Left lung (tissue), 10 donors: ENCODE measurements around the gene GABRR3. TPM values are rescaled to one million over a fixed set of nuclear protein-coding genes. Genes with fewer than 3 reads are reported as not detected.

Experiments
- ATAC-seq: fragments of 200-7000 bp; cut with Tn5 transposase; one replicate; pipeline ENCODE4 v1.9.1; 2020; ENCODE audit warnings: moderate library complexity
- DNase-seq, 4 donors: peaks; one replicate each; pipeline ENCODE4 v3.0.0-alpha.2; 2013 to 2020
- H3K27ac ChIP-seq, 2 donors: fragments of 200-600 bp; sonication (generic) in 1 of 2; one replicate each; pipeline versions ENCODE4 v1.5.0 to v1.8.0; 2020 to 2021
- H3K27me3 ChIP-seq, 2 donors: fragments of 200-600 bp; sonication (generic) in 1 of 2; one replicate each; pipeline versions ENCODE4 v1.5.0 to v1.8.0; 2020 to 2021
- H3K36me3 ChIP-seq, 2 donors: fragments of 200-600 bp; sonication (generic) in 1 of 2; one replicate each; pipeline versions ENCODE4 v1.5.0 to v1.8.0; 2020 to 2021
- H3K4me1 ChIP-seq, 2 donors: fragments of 200-600 bp; one replicate each; pipeline ENCODE4 v1.8.0; 2021
- H3K4me3 ChIP-seq, 2 donors: fragments of 200-600 bp; sonication (generic) in 1 of 2; one replicate each; pipeline versions ENCODE4 v1.5.0 to v1.8.0; 2020 to 2021; ENCODE audit warnings: mild to moderate bottlenecking in 1 of 2
- H3K9me3 ChIP-seq, 2 donors: fragments of 200-600 bp; sonication (generic) in 1 of 2; one replicate each; pipeline versions ENCODE4 v1.5.0 to v1.8.0; 2020 to 2021
- intact Hi-C, 2 donors: fragments of 100-400 bp; cut with DNase I; formaldehyde crosslinking; loops; one replicate each; pipeline versions ENCODE4 v1.11.2 to v1.14.2; 2022
- polyA plus RNA-seq, 6 donors: library from polyadenylated mRNA; unstranded; fragments of 120-200 nt; gene quantifications; one replicate each; pipeline ENCODE4 v1.2.1, GENCODE V29; 2013; ENCODE audit not compliant: insufficient read length in 6 of 6
- total RNA-seq, 2 donors: library from RNA; stranded (reverse); fragmentation: NEBNext Ultra II Directional; extraction: Animal tissue kit (Norgen Biotek cat#: 25700); gene quantifications; one replicate each; pipeline ENCODE4 v1.2.1, GENCODE V29; 2021
- TF ChIP-seq, protein P1 (sequence below), 2 donors: fragments of 200-600 bp; sonication (generic) in 1 of 2; IDR thresholded peaks; one replicate each; pipeline versions ENCODE4 v1.5.0 to v1.8.0; 2021; ENCODE audit warnings: antibody characterized with exemption in 2 of 2
- donor health status: DM: no; HTN: yes; CAD: no.
- donor health status: DM: no; HTN: no; CAD: no.

Gene GABRR3
- total and polyA plus RNA-seq, 8 donors, result 0.10 TPM; not detected in 7

DNA sequence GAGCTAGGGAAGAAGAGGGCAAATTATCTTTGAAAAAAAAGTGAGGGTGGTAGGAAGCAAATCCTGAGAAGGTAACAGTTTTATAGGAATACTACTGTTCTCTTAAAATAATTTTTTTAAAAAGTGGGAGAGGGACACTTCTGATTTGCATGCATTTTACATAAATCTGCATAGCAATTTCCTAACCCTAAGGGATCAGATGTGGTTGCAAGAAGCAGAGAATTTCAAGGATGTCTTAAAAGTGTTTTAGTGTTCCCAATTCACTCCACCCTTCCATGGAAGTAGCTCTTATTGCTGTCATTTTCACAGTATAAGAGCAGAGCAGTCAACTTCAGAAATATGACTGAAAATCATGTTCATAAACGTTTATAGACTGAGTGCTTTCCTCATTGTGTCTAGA is 35.1 kb downstream of the GABRR3 start:
- ATAC-seq (no peak), DNase-seq (no peak)
- intact Hi-C loops, result no loop called here
- H3K27ac ChIP-seq, result no peak overlapping the region
- no peak overlapping the region for H3K4me3 ChIP-seq
- no peaks in the 10 kb centered on the region for H3K36me3 ChIP-seq
- no peaks in the 10 kb centered on the region for H3K4me1 ChIP-seq
- H3K27me3 ChIP-seq, result no peaks in the 10 kb centered on the region
- H3K9me3 ChIP-seq, result no peaks in the 10 kb centered on the region
- TF ChIP-seq, protein P1, sequence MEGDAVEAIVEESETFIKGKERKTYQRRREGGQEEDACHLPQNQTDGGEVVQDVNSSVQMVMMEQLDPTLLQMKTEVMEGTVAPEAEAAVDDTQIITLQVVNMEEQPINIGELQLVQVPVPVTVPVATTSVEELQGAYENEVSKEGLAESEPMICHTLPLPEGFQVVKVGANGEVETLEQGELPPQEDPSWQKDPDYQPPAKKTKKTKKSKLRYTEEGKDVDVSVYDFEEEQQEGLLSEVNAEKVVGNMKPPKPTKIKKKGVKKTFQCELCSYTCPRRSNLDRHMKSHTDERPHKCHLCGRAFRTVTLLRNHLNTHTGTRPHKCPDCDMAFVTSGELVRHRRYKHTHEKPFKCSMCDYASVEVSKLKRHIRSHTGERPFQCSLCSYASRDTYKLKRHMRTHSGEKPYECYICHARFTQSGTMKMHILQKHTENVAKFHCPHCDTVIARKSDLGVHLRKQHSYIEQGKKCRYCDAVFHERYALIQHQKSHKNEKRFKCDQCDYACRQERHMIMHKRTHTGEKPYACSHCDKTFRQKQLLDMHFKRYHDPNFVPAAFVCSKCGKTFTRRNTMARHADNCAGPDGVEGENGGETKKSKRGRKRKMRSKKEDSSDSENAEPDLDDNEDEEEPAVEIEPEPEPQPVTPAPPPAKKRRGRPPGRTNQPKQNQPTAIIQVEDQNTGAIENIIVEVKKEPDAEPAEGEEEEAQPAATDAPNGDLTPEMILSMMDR (IDR thresholded peaks at IDR 0.05), result no peak

DNA sequence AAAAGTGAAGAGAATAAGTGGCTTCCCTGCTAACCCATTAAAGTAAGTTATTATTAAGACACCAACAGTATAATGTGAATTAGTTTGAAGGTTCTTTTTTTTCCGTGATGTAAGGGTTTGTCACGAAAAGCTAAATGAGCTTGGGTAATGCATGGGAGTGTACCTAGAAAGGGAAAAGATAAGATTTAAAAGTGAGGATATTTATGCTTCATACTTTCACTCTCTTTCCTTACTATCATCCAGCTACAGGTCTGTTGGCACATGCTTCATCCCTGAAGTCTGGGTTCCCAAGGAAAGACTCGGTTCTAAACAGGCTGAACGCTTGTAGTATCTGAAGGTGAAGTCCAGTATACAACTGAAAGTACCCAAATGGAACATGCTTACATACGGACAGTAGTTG is 36.0 kb downstream of the GABRR3 start:
- no peak overlapping the region for H3K4me3 ChIP-seq
- TF ChIP-seq, protein P1 (IDR thresholded peaks at IDR 0.05), result no peak
- intact Hi-C loops, result no loop called here
- no peak overlapping the region for H3K27ac ChIP-seq
- H3K36me3 ChIP-seq, result no peaks in the 10 kb centered on the region
- DNase-seq (no peak), ATAC-seq (no peak)
- H3K9me3 ChIP-seq, result no peaks in the 10 kb centered on the region
- no peaks in the 10 kb centered on the region for H3K4me1 ChIP-seq
- no peaks in the 10 kb centered on the region for H3K27me3 ChIP-seq

DNA sequence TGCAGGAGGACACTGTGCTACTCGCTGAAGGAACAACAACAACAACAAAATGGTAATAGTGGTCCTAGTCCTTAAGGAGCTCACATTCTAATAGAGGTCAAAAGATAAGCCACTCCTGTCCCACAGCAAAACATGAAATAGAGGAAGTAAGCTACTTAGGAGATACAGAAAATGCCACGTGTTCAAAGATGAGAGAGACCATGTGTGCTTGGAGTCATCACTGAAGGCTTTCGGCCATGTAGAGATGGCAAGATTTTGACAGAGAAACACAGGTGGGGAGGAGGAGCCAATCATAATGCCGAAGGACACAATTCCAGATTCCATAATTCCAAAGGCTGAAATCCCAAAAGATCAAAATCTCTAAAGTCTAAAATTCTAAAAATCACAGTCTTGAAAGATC is 38.1 kb downstream of the GABRR3 start:
- Histone ChIP-seq H3K4me3 (no peak overlapping the region), H3K9me3 (no peaks in the 10 kb centered on the region), H3K27ac (no peak overlapping the region), H3K27me3 (no peaks in the 10 kb centered on the region), H3K4me1 (no peaks in the 10 kb centered on the region), H3K36me3 (no peaks in the 10 kb centered on the region)
- no peak for ATAC-seq
- no peak for DNase-seq
- TF ChIP-seq, protein P1 (IDR thresholded peaks at IDR 0.05), result no peak
- intact Hi-C loops, result no loop called here

DNA sequence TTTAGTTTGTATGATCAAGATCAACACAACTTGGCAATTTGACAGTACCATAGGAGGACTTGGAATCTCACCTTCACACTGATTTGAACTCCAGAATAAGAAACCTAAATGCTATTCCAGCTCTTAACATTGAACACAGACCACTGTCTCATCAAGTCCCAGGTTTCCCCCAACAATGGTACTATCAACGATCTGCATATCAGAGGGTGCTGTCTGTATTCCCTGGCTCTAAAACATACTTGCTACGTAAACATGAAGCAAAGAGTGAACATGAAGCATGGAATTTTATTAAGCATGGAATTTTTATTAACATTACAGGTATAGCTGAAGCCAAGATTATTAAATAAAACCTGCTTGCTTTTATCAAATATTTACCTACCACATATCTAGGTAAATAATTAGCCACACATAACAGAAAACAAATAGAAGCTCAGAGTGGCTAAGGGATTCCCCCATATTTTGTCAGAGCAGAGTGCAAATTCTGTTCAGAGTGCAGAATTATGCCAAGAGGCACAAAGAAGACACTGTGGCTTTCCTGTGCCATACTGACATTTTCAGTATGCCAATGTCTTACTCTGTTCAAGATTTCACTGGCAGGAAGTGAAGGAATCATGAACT is 40.7 kb downstream of the GABRR3 start:
- H3K4me3 ChIP-seq, result no peak overlapping the region
- TF ChIP-seq, protein P1 (IDR thresholded peaks at IDR 0.05), result no peak
- H3K27ac ChIP-seq, result no peak overlapping the region
- no peaks in the 10 kb centered on the region for H3K4me1 ChIP-seq
- no peaks in the 10 kb centered on the region for H3K9me3 ChIP-seq
- no peaks in the 10 kb centered on the region for H3K36me3 ChIP-seq
- no peak for DNase-seq
- ATAC-seq, result no peak
- intact Hi-C loops, result no loop called here
- H3K27me3 ChIP-seq, result no peaks in the 10 kb centered on the region

DNA sequence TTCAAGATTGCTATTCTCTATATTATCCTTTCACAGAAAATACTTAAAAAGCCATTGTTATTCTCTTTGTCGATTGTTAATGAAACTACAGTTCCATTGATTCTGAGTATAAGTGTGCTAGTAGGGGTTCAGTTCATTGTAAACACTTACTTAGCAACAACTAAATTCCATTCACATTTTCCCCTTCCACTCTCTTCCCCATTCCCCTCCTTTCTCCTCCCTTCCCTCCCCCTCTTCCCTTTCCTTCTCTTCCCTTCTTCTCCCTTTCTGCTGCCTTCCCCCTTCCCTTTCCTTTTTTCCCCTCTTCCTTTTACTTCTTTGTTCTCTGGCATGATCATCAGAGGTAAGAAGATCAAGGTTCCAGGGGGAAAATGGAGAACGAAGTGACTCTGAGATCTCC is 41.6 kb downstream of the GABRR3 start:
- Histone ChIP-seq H3K4me3 (no peak overlapping the region), H3K4me1 (no peaks in the 10 kb centered on the region), H3K9me3 (no peaks in the 10 kb centered on the region), H3K36me3 (no peaks in the 10 kb centered on the region), H3K27ac (no peak overlapping the region), H3K27me3 (no peaks in the 10 kb centered on the region)
- intact Hi-C loops, result no loop called here
- ATAC-seq, result no peak
- DNase-seq, result no peak
- TF ChIP-seq, protein P1 (IDR thresholded peaks at IDR 0.05), result no peak
